T-helper 22 cell (primary cell): ENCODE results near the gene KIAA1549.

ENCODE experiments used
- DNase-seq: peaks from one replicate; pipeline ENCODE4 v3.0.0-alpha.2; 2020; ENCODE audit warnings: low read depth

The KIAA1549 gene

GRCh38 chr7:138974675-138975292, 6.4 kb downstream of the KIAA1549 start:
- no peak for DNase-seq

DNA sequence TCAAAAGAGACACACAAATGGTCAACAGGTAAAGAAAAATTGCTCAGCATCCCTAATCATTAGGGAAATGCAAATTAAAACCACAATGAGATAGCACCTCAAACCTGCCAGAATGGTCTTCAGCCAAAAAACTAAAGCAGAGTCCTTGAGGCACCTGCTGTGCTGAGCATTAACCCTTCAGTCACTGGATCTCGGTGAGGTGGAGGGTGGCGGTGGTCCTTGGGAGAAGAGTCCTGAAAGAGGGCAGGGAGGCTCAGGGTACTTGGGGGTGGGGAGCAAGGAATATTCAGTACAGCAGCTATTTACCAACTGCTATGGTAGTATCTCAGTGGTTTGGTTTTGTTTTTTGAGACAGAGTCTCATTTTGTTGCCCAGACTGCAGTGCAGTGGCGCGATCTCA, 7.1 kb downstream of the KIAA1549 start:
- DNase-seq: no peak

DNA sequence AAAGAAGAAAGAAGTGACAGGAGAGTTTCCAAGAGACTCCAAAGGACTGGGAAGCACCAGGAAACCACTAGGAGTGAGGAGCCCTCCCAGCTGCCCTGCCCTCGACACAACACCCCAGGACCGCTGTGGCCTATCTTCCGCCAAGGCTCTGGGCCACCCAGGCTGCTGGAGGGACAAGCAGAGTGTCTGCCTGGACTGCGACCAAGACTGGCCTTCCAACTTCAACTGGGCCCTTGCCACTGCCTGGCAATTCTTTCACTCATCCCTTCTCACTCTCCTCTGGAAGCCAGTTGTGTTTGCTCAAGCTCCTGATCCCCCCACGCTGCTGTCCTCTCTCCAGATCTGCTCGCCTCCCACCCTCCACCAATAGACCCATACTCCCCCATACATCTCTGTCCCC, 10.2 kb downstream of the KIAA1549 start:
- DNase-seq: no peak

GRCh38 chr7:138970446-138970845, 10.7 kb downstream of the KIAA1549 start:
- no peak for DNase-seq

DNA sequence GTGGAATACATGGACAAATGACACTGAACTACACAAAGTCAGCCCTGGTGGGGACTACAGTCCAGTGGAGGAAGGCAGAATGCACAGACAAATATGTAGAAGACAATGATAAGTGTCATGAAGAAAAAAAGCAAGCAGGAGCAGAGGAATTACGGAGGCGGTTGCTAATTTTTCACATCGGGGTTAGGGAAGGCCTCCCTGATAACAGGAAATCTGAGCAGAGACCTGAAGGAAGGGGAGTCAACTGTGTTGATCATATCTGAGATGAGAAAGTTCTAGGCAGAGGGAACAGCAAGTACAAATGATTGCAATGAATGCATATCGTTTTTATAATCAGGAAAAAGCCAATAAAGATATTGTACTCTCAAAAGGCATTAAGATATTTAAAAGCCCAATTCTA, 14.0 kb downstream of the KIAA1549 start:
- no peak for DNase-seq

DNA sequence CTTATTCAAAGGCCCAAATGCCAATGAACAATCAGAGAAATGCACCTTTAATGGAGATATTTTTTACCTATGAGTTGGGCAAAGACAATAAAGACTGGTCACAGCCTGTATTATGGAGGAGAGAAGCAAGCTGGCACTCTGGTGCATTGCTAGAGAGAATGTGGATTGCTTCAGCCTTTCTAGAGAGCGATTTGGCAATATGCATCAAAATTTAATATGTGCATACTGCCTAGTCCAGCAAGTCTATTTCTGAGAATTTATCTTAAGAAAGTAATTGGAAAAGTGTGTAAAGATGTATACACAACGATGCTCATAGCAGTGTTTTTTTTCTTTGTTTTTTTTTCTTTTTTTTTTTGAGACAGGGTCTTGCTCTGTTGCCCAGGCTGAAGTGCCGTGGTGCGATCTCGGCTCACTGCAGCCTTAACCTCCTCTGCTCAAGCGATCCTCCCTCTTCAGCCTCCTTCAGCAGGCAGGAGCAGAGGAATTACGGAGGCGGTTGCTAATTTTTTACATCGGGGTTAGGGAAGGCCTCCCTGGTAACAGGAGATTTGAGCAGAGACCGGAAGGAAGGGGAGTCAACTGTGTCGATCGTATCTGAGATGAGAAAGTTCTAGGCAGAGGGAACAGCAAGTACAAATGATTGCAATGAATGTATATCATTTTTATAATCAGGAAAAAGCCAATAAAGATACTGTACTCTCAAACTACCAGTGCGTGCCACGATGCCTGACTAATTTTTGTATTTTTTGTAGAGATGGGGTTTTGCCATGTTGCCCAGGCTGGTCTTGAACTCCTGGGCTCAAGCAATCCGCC, 16.4 kb downstream of the KIAA1549 start:
- no peak for DNase-seq

- DNase-seq: no peak
Observed at GRCh38 chr7:138963675-138964074, 17.5 kb downstream of the KIAA1549 start.

DNA sequence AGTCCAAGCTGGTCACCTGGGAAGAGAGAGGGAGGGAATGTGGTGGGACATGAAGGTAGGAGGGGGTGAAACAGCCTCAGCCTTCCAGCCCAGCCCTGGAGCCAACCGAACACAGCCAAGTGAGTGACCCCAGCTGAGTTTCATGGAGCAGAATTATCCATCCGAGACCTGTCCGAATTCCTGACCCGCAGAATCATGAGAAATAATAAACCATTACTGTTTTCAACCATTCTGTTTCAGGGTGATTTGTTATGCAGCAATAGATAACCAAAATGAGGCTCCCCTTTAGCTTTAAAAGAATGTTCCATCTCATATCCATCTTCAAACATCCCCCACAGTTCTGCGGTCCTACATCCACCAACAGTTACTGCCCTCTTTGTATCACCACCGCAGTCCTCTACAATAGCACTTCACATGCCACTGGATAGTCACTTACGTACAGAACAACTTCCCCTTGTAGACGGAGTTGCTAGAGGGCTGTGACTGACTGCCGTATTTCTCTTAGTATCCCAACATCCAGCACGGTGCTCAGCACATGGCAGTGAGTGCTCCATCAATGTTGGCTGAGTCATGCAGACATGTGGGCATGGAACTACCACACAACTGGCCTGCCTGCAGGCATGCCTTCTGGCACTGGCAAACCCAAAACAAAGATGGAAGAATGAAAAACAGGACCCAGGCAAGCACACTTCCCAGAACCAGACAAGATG, 18.5 kb downstream of the KIAA1549 start:
- DNase-seq: no peak

- no peak for DNase-seq
Observed at GRCh38 chr7:138961159-138961558, 20.0 kb downstream of the KIAA1549 start.

GRCh38 chr7:138958391-138958956, 22.7 kb downstream of the KIAA1549 start:
- no peak for DNase-seq

GRCh38 chr7:138957753-138958390, 23.3 kb downstream of the KIAA1549 start:
- no peak for DNase-seq

- DNase-seq: no peak
Observed at GRCh38 chr7:138957217-138957616, 24.0 kb downstream of the KIAA1549 start.

- no peak for DNase-seq
Observed at GRCh38 chr7:138954545-138955475, 26.4 kb downstream of the KIAA1549 start.

DNA sequence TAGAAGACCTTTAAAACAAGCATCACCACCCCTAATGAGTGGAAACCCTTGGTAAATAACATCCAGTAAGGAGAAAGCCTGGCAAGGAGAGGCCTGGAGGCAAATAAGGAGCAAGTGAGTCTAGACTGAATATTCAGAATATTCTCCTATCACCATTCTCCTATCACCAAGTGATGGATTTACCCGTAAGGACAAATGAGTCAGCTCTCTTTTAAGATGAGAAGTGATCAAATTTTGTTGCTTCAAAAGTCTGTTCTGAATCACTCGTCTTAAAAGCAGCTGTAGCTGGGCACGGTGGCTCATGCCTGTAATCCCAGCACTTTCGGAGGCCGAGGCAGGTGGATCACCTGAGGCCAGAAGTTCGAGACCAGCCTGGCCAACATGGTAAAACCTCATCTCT, 28.4 kb downstream of the KIAA1549 start:
- no peak for DNase-seq

- no peak for DNase-seq
Observed at GRCh38 chr7:138951953-138952352, 29.2 kb downstream of the KIAA1549 start.

- DNase-seq: no peak
Observed at GRCh38 chr7:138949421-138950088, 31.6 kb downstream of the KIAA1549 start.

- DNase-seq: no peak
Observed at GRCh38 chr7:138948403-138948802, 32.8 kb downstream of the KIAA1549 start.

DNA sequence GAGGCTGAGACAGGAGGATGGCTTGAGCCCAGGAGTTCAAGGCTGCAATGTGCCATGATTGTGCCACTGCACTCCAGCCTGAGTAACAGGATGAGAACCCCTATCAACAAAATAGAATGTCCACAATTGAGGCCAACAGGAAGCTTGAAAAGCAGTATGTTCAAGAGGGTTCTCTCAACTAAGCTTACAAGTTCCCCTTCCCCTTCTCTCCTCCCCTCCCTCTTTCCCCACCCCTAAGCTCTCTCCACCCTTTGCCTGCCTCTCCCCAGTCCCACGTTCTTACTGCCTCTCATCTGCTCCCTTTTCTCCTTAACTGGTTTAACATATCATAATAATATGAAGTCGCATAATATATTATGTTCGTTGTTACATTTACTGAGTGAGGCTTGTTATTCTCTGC, 35.4 kb downstream of the KIAA1549 start:
- DNase-seq: no peak

DNA sequence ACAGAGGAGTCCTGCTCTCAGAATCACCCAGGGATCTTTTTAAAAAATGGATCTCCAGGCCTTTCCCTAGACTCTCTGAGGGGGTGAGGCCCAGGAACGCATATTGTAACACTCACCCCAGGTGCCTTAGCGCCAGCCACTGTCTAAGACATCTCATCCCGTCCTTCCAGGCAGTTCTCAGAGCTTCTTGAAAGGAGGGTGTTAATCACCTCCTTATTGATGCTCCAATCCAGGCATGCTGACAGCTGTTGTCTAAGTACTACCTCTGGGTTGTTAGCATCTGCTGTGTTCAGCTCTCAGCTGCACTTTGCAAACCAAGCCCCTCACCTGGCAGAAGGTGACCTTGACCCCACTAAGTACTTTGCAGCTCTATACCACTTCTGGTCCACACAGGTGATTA, 36.0 kb downstream of the KIAA1549 start:
- no peak for DNase-seq

GRCh38 chr7:138944592-138944991, 36.6 kb downstream of the KIAA1549 start:
- DNase-seq: no peak

DNA sequence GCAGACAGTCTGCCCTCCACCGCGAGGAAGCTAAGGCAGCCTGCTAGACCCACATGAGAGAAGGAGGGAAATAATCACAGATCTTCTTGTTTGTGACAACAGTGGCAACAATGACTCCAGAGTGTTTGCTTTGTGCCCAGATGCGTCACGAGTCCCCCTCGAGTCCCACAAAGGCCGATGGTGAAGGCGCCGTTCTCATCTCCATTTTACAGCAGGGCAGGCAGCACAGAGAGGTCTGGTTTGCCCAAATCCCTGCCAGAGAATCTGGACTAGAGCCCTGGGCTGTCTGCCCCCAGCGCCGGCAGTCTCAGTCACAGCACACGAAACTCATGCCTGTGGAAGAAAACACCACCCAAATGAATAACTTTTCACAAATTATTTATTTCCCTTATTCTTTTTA, 38.1 kb downstream of the KIAA1549 start:
- DNase-seq: no peak
